Neural cell (in vitro differentiated cells): Measurements from ENCODE around the gene RGR.

Experiments
- EP300 ChIP-seq: fragments of 450-650 bp; conservative IDR thresholded peaks from 2 replicates; pipeline ENCODE4 v1.6.1; 2014; ENCODE audit warnings: antibody characterized with exemption, mild to moderate bottlenecking, moderate library complexity; ENCODE audit not compliant: poor library complexity, severe bottlenecking
- EZH2 ChIP-seq: fragments of 200-600, 300-800 bp; shearing (Covaris generic), sonication (generic); IDR thresholded peaks from 2 replicates; pipeline ENCODE4 v1.6.1; 2014; ENCODE audit warnings: antibody characterized with exemption, low read length, borderline replicate concordance, mild to moderate bottlenecking; ENCODE audit not compliant: insufficient read depth, poor library complexity, severe bottlenecking
- MXI1 ChIP-seq: fragments of 450-650 bp; conservative IDR thresholded peaks from 2 replicates; pipeline ENCODE4 v1.6.1; 2014; ENCODE audit warnings: antibody characterized with exemption, mild to moderate bottlenecking; ENCODE audit not compliant: poor library complexity, severe bottlenecking
- POLR2AphosphoS5 ChIP-seq: IDR thresholded peaks from 2 replicates; pipeline ENCODE4 v1.6.1; 2012
- RAD21 ChIP-seq: fragments of 450-650 bp; conservative IDR thresholded peaks from 2 replicates; pipeline ENCODE4 v1.6.1; 2014; ENCODE audit warnings: antibody characterized with exemption, mild to moderate bottlenecking, moderate library complexity
- SMC3 ChIP-seq: fragments of 450-650 bp; conservative IDR thresholded peaks from 2 replicates; pipeline ENCODE4 v1.6.1; 2014; ENCODE audit warnings: antibody characterized with exemption, mild to moderate bottlenecking, moderate library complexity; ENCODE audit not compliant: poor library complexity
- TAF1 ChIP-seq: IDR thresholded peaks from 2 replicates; pipeline ENCODE4 v1.6.1; 2012; ENCODE audit warnings: low read depth
- TF ChIP-seq, protein P1 (sequence below): fragments of 450-650 bp; IDR thresholded peaks from 2 replicates; pipeline ENCODE4 v1.5.1; 2014; ENCODE audit warnings: antibody characterized with exemption, mild to moderate bottlenecking, moderate library complexity; ENCODE audit not compliant: poor library complexity, severe bottlenecking
- TF ChIP-seq, protein P2 (sequence below): IDR thresholded peaks from 2 replicates; pipeline ENCODE4 v1.6.1; 2012; ENCODE audit warnings: borderline replicate concordance

DNA sequence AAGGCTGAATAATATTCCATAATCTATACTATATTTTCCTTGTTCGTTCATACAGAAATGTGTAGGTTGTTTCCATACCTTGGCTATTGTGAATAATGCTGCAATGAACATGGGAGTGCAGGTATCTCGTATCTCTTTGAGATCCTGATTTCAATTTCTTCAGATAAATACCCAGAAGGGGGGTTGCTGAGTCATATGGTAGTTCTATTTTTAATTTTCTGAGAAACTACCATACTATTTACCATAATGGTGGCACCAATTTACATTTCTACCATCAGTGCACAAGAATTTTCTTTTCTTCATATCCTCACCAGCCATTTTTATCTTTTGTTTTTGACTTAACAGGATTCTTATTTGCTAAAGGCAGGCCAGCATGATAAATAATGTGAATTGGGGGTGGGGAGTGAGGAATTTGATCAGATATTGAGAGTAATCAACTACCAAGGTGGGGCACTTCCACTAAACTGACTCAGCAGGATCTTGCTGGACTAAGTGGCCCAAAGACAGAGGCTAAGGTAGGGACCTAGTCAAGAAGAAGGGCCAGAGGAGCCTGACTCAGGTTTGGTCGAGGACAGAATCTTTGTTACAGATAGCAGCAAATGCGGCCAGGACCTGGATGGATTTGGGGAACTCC is 62.0 kb downstream of the RGR start:
- TF ChIP-seq EP300 (no peak), POLR2AphosphoS5 (no peak), TAF1 (no peak), EZH2 (no peak), MXI1 (no peak), SMC3 (no peak), RAD21 (no peak)
- TF ChIP-seq, protein P1, sequence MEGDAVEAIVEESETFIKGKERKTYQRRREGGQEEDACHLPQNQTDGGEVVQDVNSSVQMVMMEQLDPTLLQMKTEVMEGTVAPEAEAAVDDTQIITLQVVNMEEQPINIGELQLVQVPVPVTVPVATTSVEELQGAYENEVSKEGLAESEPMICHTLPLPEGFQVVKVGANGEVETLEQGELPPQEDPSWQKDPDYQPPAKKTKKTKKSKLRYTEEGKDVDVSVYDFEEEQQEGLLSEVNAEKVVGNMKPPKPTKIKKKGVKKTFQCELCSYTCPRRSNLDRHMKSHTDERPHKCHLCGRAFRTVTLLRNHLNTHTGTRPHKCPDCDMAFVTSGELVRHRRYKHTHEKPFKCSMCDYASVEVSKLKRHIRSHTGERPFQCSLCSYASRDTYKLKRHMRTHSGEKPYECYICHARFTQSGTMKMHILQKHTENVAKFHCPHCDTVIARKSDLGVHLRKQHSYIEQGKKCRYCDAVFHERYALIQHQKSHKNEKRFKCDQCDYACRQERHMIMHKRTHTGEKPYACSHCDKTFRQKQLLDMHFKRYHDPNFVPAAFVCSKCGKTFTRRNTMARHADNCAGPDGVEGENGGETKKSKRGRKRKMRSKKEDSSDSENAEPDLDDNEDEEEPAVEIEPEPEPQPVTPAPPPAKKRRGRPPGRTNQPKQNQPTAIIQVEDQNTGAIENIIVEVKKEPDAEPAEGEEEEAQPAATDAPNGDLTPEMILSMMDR, result no peak
- TF ChIP-seq, protein P2, sequence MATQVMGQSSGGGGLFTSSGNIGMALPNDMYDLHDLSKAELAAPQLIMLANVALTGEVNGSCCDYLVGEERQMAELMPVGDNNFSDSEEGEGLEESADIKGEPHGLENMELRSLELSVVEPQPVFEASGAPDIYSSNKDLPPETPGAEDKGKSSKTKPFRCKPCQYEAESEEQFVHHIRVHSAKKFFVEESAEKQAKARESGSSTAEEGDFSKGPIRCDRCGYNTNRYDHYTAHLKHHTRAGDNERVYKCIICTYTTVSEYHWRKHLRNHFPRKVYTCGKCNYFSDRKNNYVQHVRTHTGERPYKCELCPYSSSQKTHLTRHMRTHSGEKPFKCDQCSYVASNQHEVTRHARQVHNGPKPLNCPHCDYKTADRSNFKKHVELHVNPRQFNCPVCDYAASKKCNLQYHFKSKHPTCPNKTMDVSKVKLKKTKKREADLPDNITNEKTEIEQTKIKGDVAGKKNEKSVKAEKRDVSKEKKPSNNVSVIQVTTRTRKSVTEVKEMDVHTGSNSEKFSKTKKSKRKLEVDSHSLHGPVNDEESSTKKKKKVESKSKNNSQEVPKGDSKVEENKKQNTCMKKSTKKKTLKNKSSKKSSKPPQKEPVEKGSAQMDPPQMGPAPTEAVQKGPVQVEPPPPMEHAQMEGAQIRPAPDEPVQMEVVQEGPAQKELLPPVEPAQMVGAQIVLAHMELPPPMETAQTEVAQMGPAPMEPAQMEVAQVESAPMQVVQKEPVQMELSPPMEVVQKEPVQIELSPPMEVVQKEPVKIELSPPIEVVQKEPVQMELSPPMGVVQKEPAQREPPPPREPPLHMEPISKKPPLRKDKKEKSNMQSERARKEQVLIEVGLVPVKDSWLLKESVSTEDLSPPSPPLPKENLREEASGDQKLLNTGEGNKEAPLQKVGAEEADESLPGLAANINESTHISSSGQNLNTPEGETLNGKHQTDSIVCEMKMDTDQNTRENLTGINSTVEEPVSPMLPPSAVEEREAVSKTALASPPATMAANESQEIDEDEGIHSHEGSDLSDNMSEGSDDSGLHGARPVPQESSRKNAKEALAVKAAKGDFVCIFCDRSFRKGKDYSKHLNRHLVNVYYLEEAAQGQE, result no peak
